ENCODE results near the gene MFSD12.

DNA sequence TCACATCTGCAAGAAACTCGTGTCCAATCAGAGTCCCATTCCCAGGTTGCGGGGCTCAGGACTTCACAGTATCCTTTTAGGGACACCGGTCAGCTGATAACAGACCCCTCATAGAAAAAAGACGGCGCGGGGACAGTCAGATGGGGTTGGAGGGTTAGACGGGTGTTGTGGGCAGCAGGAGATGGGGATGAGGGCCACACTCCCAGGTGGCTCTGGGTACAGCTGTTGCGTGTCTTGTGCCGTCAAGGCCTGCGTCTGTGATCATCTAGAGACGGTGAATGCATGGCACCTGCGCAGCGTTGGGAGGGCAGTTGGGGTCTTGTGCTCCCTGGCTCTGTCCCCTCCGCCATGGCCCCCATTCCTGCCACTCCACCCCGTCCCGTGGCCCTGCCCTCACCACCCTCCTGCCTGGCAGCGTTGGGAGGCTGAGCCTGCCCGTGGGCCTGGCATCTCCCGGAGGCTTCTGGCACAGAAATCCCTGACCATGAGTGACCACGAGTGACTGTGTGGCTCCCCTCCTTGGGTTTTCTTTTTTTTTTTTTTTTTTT is 32.4 kb downstream of the MFSD12 start:
- TF ChIP-seq, protein P1, sequence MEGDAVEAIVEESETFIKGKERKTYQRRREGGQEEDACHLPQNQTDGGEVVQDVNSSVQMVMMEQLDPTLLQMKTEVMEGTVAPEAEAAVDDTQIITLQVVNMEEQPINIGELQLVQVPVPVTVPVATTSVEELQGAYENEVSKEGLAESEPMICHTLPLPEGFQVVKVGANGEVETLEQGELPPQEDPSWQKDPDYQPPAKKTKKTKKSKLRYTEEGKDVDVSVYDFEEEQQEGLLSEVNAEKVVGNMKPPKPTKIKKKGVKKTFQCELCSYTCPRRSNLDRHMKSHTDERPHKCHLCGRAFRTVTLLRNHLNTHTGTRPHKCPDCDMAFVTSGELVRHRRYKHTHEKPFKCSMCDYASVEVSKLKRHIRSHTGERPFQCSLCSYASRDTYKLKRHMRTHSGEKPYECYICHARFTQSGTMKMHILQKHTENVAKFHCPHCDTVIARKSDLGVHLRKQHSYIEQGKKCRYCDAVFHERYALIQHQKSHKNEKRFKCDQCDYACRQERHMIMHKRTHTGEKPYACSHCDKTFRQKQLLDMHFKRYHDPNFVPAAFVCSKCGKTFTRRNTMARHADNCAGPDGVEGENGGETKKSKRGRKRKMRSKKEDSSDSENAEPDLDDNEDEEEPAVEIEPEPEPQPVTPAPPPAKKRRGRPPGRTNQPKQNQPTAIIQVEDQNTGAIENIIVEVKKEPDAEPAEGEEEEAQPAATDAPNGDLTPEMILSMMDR (IDR thresholded peaks at IDR 0.05), result no peak
- no peak for TF ChIP-seq ZFX (IDR thresholded peaks at IDR 0.05; ENCODE audit: borderline replicate concordance)

All from 22Rv1 (cell line).